GM15510 (cell line): ENCODE data around the gene MLLT10.

Experiments used
- POLR2A ChIP-seq: IDR thresholded peaks from 3 replicates; pipeline ENCODE4 v1.6.1; 2011; ENCODE audit warnings: borderline replicate concordance; ENCODE audit not compliant: insufficient read length; ENCODE audit errors: extremely low read depth

The MLLT10 gene

DNA sequence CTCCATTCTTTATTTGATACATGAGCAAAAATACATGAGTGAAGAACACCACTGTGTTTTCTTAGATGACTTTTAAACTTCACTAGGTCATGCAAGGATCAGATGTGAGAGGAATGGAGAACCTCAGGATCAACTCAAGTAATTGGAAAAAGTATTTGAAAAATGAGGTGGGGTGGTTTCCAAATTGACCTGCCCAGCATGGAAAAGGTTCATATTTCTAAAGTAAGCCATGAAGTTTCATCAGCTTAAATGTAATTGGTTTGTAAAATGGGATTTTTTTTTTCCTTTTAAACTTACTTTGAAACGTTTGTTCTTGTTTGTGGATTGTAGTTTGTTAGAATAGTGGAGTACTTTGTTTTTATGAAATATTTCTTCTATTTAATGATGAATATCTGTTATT lies 134.8 kb downstream of the MLLT10 start:
- no peak for TF ChIP-seq POLR2A

GRCh38 chr10:21670391-21670790 lies 136.4 kb downstream of the MLLT10 start:
- no peak for TF ChIP-seq POLR2A

DNA sequence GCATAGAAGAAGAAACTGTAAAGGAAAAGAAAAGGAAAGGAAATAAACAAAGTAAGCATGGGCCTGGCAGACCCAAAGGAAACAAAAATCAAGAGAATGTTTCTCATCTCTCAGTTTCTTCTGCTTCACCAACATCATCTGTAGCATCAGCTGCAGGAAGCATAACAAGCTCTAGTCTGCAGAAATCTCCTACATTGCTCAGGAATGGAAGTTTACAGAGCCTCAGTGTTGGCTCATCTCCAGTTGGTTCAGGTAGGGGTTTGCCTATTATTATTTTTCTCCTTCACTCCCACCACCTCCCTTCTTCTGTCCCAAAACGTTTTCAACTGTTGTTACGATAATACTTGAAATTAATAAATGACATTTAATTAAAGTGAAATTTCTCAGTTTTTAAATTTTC lies 139.6 kb downstream of the MLLT10 start:
- no peak for TF ChIP-seq POLR2A

DNA sequence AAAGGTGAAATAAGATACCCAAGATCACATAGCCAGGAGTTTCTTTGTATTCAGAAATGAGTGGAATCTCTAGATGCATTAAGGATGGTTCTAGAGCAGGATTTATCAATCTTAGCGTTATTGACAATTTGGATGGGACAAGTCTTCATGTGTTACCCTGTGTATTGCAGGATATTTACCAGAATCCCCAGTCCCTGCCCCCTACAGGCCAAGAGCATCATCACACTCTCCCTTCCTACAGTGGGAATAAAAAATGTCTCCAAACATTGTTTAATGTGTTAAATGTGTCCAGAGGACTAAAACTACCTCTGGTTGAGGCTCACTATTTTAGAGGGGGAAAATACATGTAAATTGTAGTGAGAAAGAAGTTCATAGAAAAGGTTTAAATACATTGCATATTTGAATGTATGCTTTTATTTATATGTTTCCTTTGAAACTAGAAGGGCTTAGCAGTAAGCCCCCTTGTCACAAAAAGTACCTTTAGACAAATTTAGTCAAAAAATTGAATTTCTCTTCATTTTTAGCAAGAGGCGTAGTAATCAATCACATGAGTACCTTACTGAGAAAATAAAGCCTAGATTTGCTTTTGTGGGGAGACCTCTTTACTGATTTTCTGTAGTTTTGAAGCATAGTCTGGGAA lies 141.2 kb downstream of the MLLT10 start:
- TF ChIP-seq POLR2A = no peak

DNA sequence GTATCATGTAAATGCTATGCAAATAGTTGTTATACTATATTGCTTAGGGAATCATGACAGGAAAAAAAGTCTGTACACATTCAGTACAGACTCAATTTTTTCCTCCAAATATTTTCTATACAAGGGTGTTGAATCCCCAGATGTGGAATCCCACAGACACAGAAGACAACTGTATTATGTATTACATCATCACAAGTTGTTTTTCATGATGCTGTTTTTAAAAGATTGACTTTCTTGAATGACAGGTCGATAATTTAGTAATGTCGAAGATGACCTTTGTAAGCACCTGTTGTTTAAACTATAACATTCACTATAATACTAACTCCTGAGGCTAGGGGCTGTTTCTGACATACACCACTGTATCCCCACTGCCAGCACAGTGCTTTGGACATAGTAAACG lies 143.5 kb downstream of the MLLT10 start:
- TF ChIP-seq POLR2A = no peak

GRCh38 chr10:21681156-21681555 lies 147.1 kb downstream of the MLLT10 start:
- no peak for TF ChIP-seq POLR2A

- no peak for TF ChIP-seq POLR2A
These were observed 153.4 kb downstream of the MLLT10 start for GRCh38 chr10:21687266-21688008.

DNA sequence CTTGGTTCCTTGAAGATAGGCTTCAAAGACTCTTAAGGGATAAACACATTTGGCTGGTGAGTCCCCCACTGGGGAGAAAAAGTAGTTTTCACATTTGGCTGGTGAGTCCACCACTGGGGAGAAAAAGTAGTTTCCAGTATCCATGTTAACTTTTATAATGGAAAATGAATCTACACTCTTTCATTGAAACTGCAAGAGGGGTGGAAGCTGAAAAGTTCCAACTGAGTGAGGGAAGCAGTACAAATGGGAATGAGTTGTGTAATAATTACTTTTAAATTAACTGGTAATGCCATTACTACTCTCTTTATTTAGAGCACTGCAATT lies 153.9 kb downstream of the MLLT10 start:
- no peak for TF ChIP-seq POLR2A

DNA sequence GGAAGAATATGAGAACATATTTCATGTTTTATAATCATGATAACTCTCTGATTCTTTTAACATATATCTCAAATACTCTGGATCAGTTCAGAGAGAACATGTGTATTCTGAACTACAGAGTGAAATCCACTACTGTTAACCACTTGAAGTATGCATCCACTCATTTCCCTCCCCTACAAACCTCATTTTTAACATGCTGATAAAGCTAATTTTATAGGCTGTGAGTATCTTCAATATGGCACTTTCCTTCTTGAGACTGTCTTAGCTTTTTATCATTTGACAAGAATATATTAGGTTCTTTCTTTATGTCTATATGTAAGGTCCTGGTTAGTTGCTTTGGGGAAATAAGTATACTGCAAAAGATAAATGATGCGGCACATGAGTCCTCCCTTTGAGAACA lies 154.8 kb downstream of the MLLT10 start:
- TF ChIP-seq POLR2A = no peak

- TF ChIP-seq POLR2A = no peak
These were observed 155.8 kb downstream of the MLLT10 start for GRCh38 chr10:21689881-21690280.

GRCh38 chr10:21692916-21693315 lies 158.9 kb downstream of the MLLT10 start:
- no peak for TF ChIP-seq POLR2A

DNA sequence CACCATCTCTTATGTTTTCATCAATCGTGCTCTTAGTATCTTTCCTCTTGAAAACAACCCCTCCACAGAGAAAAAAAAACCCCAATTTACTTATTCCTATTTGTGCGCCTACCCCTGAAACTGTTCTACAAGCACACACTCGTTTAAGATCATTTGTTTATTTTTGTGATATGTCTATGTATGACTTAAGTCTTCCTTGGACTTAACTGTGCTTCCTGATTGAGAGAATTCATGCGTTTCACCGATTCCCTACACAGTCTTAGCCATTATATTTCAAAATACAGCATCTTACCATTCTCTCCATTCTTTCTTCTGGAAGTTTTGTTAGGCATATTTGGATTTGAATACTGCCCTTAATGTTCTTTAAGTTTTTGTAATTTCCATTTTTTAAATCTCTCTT lies 159.4 kb downstream of the MLLT10 start:
- no peak for TF ChIP-seq POLR2A

DNA sequence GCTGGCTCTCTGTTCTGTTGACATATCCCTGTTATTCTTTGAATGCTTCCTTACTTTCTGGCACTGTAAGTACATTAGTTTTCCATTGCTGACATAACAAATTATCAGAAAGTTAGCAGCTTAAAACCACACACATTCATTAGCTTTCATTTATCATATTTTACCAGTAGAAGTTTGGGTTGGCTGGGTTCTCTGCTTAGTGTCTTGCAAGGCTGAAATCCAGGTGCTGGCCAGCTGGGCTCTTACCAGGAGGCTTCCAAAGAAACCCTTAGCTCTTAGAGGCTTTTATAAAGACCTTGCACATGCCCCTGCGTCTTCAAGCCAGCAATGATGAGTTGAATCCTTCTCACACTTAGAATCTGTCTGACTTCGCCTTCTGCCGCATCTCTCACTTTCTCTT lies 160.6 kb downstream of the MLLT10 start:
- TF ChIP-seq POLR2A = no peak

DNA sequence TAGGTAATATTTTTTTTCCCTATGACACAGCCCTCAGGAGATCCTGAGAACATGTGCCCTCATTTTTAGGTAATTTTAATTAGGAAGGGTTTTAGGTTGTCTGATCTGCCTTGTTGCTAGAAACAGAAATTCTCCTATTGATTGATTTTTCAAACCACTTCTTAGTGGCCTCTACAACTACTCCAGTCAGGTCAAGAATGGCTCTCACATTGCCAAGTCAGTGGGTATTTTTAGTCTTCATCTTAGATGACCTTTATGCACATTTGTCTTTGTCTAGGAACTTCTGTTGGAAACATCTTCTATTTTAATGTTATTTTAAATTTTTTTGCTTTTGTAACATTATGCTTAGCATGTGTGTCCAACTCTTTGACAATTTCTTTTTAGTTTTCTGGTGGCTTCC lies 162.3 kb downstream of the MLLT10 start:
- no peak for TF ChIP-seq POLR2A

DNA sequence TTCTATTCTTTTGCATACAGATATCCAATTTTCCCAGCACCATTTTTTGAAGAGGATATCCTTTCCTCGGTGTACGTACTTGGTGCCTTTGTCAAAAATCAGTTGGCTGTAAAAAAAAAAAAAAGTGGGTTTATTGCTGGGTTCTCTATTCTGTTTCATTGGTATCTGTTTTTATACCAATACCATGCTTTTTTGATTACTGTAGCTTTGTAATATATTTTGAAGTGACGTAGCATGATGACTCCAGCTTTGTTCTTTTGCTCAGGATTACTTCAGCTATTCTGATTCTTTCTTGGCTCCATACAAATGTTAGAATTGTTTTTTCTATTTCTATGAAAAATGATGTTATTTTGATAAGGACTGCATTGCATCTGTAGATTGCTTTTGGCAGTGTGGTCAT lies 165.5 kb downstream of the MLLT10 start:
- TF ChIP-seq POLR2A = no peak

GRCh38 chr10:21700474-21700873 lies 166.4 kb downstream of the MLLT10 start:
- TF ChIP-seq POLR2A = no peak
